ACC112 (cell line): ENCODE results near the gene TDG.
"Not testable (repeated sequence)": the region's sequence is repeated elsewhere in the genome, so short reads cannot be mapped to it uniquely, and the experiment has no call there.

Source experiments
- H2AFZ ChIP-seq: fragments of 200-600 bp; sonication (generic); one replicate; pipeline ENCODE4 v1.6.0; 2017; ENCODE audit warnings: antibody characterized with exemption, low read length; ENCODE audit not compliant: unreplicated experiment
- H3K27ac ChIP-seq: fragments of 200-600 bp; sonication (generic); 2 replicates; pipeline ENCODE4 v1.5.1; 2014; ENCODE audit warnings: low read depth, mild to moderate bottlenecking, antibody characterized with exemption, low read length, moderate library complexity
- H3K27me3 ChIP-seq: fragments of 200-600 bp; sonication (generic); 2 replicates; pipeline ENCODE4 v1.6.1; 2014; ENCODE audit warnings: mild to moderate bottlenecking, antibody characterized with exemption, low read length, moderate library complexity, mixed read lengths; ENCODE audit not compliant: insufficient read depth
- H3K36me3 ChIP-seq: fragments of 200-600 bp; sonication (generic); 2 replicates; pipeline ENCODE4 v1.6.1; 2016; ENCODE audit warnings: mild to moderate bottlenecking, antibody characterized with exemption, low read length, moderate library complexity, mixed read lengths; ENCODE audit not compliant: insufficient read depth
- H3K4me1 ChIP-seq: fragments of 200-600 bp; sonication (generic); one replicate; pipeline ENCODE4 v1.6.1; 2016; ENCODE audit warnings: low read length, mixed read lengths; ENCODE audit not compliant: insufficient read depth, unreplicated experiment, control insufficient read depth
- H3K4me3 ChIP-seq: fragments of 200-600 bp; sonication (generic); 2 replicates; pipeline ENCODE4 v1.5.1; 2014; ENCODE audit warnings: mild to moderate bottlenecking, low read depth, low read length
- H3K79me2 ChIP-seq: fragments of 200-600 bp; sonication (generic); one replicate; pipeline ENCODE4 v1.6.0; 2016; ENCODE audit warnings: low read length; ENCODE audit not compliant: control insufficient read depth, unreplicated experiment, insufficient read depth

The TDG gene

DNA sequence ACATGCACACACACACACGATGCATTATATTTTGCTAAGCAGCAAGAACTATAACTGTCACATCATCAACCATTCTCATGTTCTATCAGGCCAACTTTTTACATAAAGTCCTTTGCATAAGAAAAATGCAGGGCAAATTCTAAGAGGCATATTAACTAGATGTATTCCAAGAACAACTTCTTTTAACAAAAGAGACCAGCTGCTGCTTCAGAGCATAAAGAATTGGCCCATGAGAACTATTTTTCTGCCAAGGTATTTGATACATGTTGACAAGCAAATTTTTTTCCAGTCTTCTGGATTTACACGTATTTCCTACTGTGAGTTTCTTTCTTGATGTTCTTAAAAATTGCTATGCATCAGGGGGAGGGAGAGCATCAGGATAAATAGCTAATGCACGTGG lies 57.1 kb downstream of the TDG start:
- Histone ChIP-seq H3K4me1 (no peaks in the 10 kb centered on the region), H3K4me3 (no peak overlapping the region), H3K36me3 (no peaks in the 10 kb centered on the region; the same call in 1 of the 2 replicates), H3K27ac (no peak overlapping the region), H2AFZ (no peak overlapping the region), H3K79me2 (no peaks in the 10 kb centered on the region), H3K27me3 (no peaks in the 10 kb centered on the region)

GRCh38 chr12:104023710-104024109 lies 58.0 kb downstream of the TDG start:
- Histone ChIP-seq H3K79me2 (no peaks in the 10 kb centered on the region), H3K27me3 (no peaks in the 10 kb centered on the region), H3K4me1 (no peaks in the 10 kb centered on the region), H3K36me3 (no peaks in the 10 kb centered on the region; the same call in 1 of the 2 replicates), H3K27ac (no peak overlapping the region), H2AFZ (no peak overlapping the region), H3K4me3 (no peak overlapping the region)

DNA sequence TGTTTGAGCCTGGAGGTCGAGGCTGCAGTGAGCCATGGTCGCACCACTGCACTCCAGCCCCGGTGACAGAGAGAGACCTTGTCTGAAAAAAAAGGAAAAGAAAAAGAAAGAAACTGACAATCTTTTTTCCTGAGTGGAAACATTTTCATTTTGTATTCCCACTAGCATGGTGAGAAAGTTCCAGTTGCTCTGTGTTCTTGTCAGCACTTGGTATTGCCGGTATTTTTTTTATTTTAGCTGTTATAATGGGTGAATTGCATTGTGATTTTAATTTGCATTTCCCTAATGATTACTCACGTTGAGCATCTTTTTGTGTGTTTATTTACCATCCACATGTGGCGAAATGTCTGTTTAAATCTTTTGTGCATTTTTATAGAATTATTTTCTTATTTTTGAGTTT lies 58.7 kb downstream of the TDG start:
- no peaks in the 10 kb centered on the region for H3K4me1 ChIP-seq
- no peaks in the 10 kb centered on the region for H3K79me2 ChIP-seq
- no peak overlapping the region for H3K27ac ChIP-seq
- no peak overlapping the region for H3K4me3 ChIP-seq
- no peak overlapping the region for H2AFZ ChIP-seq
- H3K36me3 ChIP-seq, result no peaks in the 10 kb centered on the region; the same call in 1 of the 2 replicates
- H3K27me3 ChIP-seq, result no peaks in the 10 kb centered on the region

DNA sequence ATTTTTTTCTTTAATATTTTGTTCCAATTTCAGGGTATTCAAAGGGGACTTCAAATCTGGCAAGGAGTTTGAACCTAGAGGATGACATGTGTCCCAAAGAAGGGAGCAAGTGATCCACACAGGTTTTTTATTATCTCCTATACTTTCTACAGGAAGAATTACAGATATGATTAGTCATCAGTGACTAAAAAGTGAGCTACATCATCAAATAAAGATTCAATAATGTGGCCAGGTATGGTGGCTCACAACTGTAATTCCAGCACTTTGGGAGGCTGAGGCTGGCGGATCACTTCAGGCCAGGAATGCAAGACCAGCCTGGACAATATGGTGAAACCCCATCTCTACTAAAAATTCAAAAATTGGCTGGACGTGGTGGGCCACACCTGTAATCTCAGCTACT lies 60.1 kb downstream of the TDG start:
- Histone ChIP-seq H3K4me1 (no peaks in the 10 kb centered on the region), H3K36me3 (no peaks in the 10 kb centered on the region; the same call in 1 of the 2 replicates), H3K27ac (no peak overlapping the region), H3K27me3 (no peaks in the 10 kb centered on the region), H3K79me2 (no peaks in the 10 kb centered on the region), H2AFZ (no peak overlapping the region), H3K4me3 (no peak overlapping the region)

- Histone ChIP-seq H3K27me3 (no peaks in the 10 kb centered on the region), H3K4me3 (no peak overlapping the region), H2AFZ (no peak overlapping the region), H3K27ac (no peak overlapping the region), H3K36me3 (no peaks in the 10 kb centered on the region; the same call in 1 of the 2 replicates), H3K79me2 (no peaks in the 10 kb centered on the region), H3K4me1 (no peaks in the 10 kb centered on the region)
These were observed 61.3 kb downstream of the TDG start for GRCh38 chr12:104026841-104027599.

GRCh38 chr12:104030596-104030995 lies 64.9 kb downstream of the TDG start:
- not testable (repeated sequence) for H3K4me3 ChIP-seq, H2AFZ ChIP-seq, H3K27me3 ChIP-seq, H3K79me2 ChIP-seq, H3K27ac ChIP-seq, H3K36me3 ChIP-seq, H3K4me1 ChIP-seq

DNA sequence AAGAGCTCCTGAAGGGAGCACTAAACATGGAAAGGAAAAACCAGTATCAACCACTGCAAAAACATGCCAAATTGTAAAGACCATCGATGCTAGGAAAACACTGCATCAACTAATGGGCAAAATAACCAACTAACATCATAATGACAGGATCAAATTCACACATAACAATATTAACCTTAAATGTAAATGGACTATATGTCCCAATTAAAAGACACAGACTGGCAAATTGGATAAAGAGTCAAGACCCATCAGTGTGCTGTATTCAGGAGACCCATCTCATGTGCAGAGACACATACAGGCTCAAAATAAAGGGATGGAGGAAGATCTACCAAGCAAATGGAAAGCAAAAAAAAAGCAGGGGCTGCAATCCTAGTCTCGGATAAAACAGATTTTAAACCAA lies 70.5 kb downstream of the TDG start:
- not testable (repeated sequence) for H3K36me3 ChIP-seq, H3K4me1 ChIP-seq, H3K4me3 ChIP-seq, H3K27ac ChIP-seq, H2AFZ ChIP-seq, H3K27me3 ChIP-seq, H3K79me2 ChIP-seq
